Naive thymus-derived CD4-positive, alpha-beta T cell (primary cell): ENCODE measurements around the gene CREG1. TPM values are rescaled to one million over a fixed set of nuclear protein-coding genes. Genes with fewer than 3 reads are reported as not detected.

Experiments
- ATAC-seq: fragments of 150-1000 bp; cut with Tn5 transposase; 2 replicates; pipeline ENCODE4 v1.10.0; 2021; ENCODE audit warnings: mild to moderate bottlenecking, moderate library complexity
- CTCF ChIA-PET: fragments of 350-600 bp; sonication (Branson Sonifier 250); formaldehyde crosslinking; loops from one replicate; lab custom pipeline; 2021; ENCODE audit warnings: antibody characterized with exemption; lab: Charles Lee
- POLR2A ChIA-PET: fragments of 350-600 bp; sonication (Branson Sonifier 250); formaldehyde crosslinking; loops from one replicate; lab custom pipeline; 2021; ENCODE audit warnings: antibody characterized with exemption, inconsistent platforms; lab: Charles Lee
- DNase-seq, 9 donors: peaks; one replicate each; pipeline versions ENCODE4 v3.0.0 to v3.0.0-alpha.2; 2020 to 2022; ENCODE audit warnings: mixed read lengths in 1 of 9
- H3K27ac ChIP-seq: one replicate; pipeline ENCODE4 v1.7.0; 2013; ENCODE audit warnings: mild to moderate bottlenecking, low read depth, low read length, moderate library complexity
- H3K27me3 ChIP-seq, 2 donors: one replicate each; pipeline ENCODE4 v1.7.0; 2013; ENCODE audit warnings: low read length in 2 of 2, mild to moderate bottlenecking in 2 of 2, moderate library complexity in 2 of 2; ENCODE audit not compliant: control insufficient read depth in 2 of 2, insufficient read depth in 2 of 2
- H3K36me3 ChIP-seq, 3 experiments: 1 replicate in 2 of 3; 2 replicates in 1 of 3; pipeline ENCODE4 v1.7.0; 2013; ENCODE audit warnings: low read length in 3 of 3, mild to moderate bottlenecking in 3 of 3, moderate library complexity in 1 of 3; ENCODE audit not compliant: insufficient read depth in 3 of 3, control insufficient read depth in 2 of 3
- H3K4me1 ChIP-seq, 2 donors: one replicate each; pipeline ENCODE4 v1.7.0; 2013; ENCODE audit warnings: low read length in 2 of 2, mild to moderate bottlenecking in 2 of 2, moderate library complexity in 1 of 2; ENCODE audit not compliant: control insufficient read depth in 2 of 2, insufficient read depth in 2 of 2
- H3K4me3 ChIP-seq: 2 replicates; pipeline ENCODE4 v1.7.0; 2013; ENCODE audit warnings: mild to moderate bottlenecking, low read length
- H3K9me3 ChIP-seq, 3 experiments: 1 replicate in 2 of 3; 2 replicates in 1 of 3; pipeline ENCODE4 v1.7.0; 2013; ENCODE audit warnings: low read length in 3 of 3; ENCODE audit not compliant: control insufficient read depth in 2 of 3
- H3K27ac Mint-ChIP-seq, 9 donors: one replicate each; pipeline ENCODE4 v1.8.0; 2020 to 2022; ENCODE audit warnings: mixed read lengths in 9 of 9, mild to moderate bottlenecking in 8 of 9, moderate library complexity in 5 of 9, inconsistent platforms in 2 of 9
- H3K27me3 Mint-ChIP-seq, 5 donors: one replicate each; pipeline ENCODE4 v1.8.0; 2021 to 2022; ENCODE audit warnings: mixed read lengths in 5 of 5, mild to moderate bottlenecking in 1 of 5
- H3K36me3 Mint-ChIP-seq, 5 donors: one replicate each; pipeline ENCODE4 v1.8.0; 2020 to 2022; ENCODE audit warnings: mixed read lengths in 5 of 5, mild to moderate bottlenecking in 3 of 5, inconsistent platforms in 1 of 5
- H3K4me1 Mint-ChIP-seq, 7 donors: one replicate each; pipeline ENCODE4 v1.8.0; 2020 to 2022; ENCODE audit warnings: mixed read lengths in 7 of 7, mild to moderate bottlenecking in 3 of 7, inconsistent platforms in 1 of 7
- H3K4me3 Mint-ChIP-seq, 10 donors: one replicate each; pipeline ENCODE4 v1.8.0; 2020 to 2022; ENCODE audit warnings: mild to moderate bottlenecking in 10 of 10, mixed read lengths in 10 of 10, moderate library complexity in 6 of 10, inconsistent platforms in 2 of 10
- H3K9me3 Mint-ChIP-seq, 11 donors: one replicate each; pipeline ENCODE4 v1.8.0; 2020 to 2022; ENCODE audit warnings: mixed read lengths in 11 of 11, mild to moderate bottlenecking in 4 of 11, inconsistent platforms in 1 of 11, moderate library complexity in 1 of 11
- intact Hi-C, 2 donors: fragments of 100-400 bp; cut with micrococcal nuclease; formaldehyde crosslinking; loops; one replicate each; pipeline ENCODE4 v1.15.1; 2023
- polyA plus RNA-seq, 2 donors: library from polyadenylated mRNA; unstranded; fragments of 300-500 nt; fragmentation: Illumina TruSeq; gene quantifications; one replicate each; pipeline ENCODE4 v1.2.3, GENCODE V29; 2021
- total RNA-seq, 6 experiments: library from RNA in 5 of 6; stranded (reverse) in 5 of 6; gene quantifications; 1 replicate in 5 of 6; 2 replicates in 1 of 6; pipeline ENCODE4 v1.2.3 and lab custom pipeline; 2021 to 2026

The CREG1 gene
- total and polyA plus RNA-seq, 7 experiments from 2014 or later: 10.6 to 40.6 (median 23.4) TPM

GRCh38 chr1:167567663-167568062 is 14.1 kb upstream of the CREG1 start:
- peaks cover 0 to 7% (median 0%) of the 10 kb centered on the region in 7 donors for H3K4me1 Mint-ChIP-seq

GRCh38 chr1:167566766-167567165 is 13.2 kb upstream of the CREG1 start:
- Histone ChIP-seq H3K27ac (no peak overlapping the region), H3K4me1 (no peaks in the 10 kb centered on the region), H3K9me3 (no peaks in the 10 kb centered on the region), H3K27me3 (no peaks in the 10 kb centered on the region), H3K4me3 (no peak overlapping the region), H3K36me3 (no peaks in the 10 kb centered on the region)
- Mint-ChIP-seq H3K27me3 (peaks cover 0 to 8% (median 0%) of the 10 kb centered on the region in 5 donors), H3K36me3 (no peaks in the 10 kb centered on the region), H3K9me3 (peaks cover 0 to 2% (median 0%) of the 10 kb centered on the region in 11 donors), H3K4me3 (no peak overlapping the region), H3K4me1 (peaks cover 0 to 7% (median 0%) of the 10 kb centered on the region in 7 donors), H3K27ac (no peak overlapping the region)
- intact Hi-C loops: no loop called here
- ChIA-PET CTCF (no interaction called here), POLR2A (no interaction called here)
- no peak for ATAC-seq
- no peak for DNase-seq

More at GRCh38 chr1:167567663-167568062, 14.1 kb upstream of the CREG1 start:
- CTCF ChIA-PET: no interaction called here
- Histone ChIP-seq H3K36me3 (no peaks in the 10 kb centered on the region), H3K4me3 (no peak overlapping the region), H3K4me1 (no peaks in the 10 kb centered on the region), H3K9me3 (no peaks in the 10 kb centered on the region), H3K27ac (no peak overlapping the region), H3K27me3 (no peaks in the 10 kb centered on the region)
- Mint-ChIP-seq H3K9me3 (peaks cover 0 to 2% (median 0%) of the 10 kb centered on the region in 11 donors), H3K4me3 (no peak overlapping the region), H3K27ac (no peak overlapping the region), H3K27me3 (peaks cover 0 to 8% (median 4%) of the 10 kb centered on the region in 5 donors), H3K36me3 (no peaks in the 10 kb centered on the region)
- POLR2A ChIA-PET: no interaction called here
- no peak for DNase-seq
- intact Hi-C loops: no loop called here
- ATAC-seq: no peak

DNA sequence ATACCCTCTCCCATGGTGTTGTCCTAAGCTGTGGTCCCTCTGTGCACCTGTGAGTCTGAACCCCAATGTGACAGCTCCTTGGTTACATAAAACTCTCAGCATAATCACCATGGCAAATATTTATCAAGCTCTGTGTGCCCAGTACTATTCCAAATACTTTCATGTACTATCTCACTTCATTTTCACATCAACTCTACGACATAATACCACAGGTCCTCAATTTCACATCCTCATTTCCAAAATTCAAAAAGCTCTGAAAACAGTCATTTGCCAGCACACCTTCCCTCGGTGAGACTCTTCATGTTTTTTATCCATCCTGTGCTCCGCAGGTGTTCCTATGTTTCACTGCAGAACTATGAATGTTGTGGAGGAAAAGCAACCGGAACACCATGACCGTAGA is 12.4 kb upstream of the CREG1 start:
- H3K4me1 Mint-ChIP-seq: peaks cover 0 to 7% (median 0%) of the 10 kb centered on the region in 7 donors
- H3K4me1 ChIP-seq: no peaks in the 10 kb centered on the region
- ATAC-seq: no peak
- POLR2A ChIA-PET: interaction anchor here (0.6 kb wide), 1 partner anchor 24 kb away, joined by 3 read pairs; no protein-coding TSS in a partner anchor
- no peaks in the 10 kb centered on the region for H3K9me3 Mint-ChIP-seq
- peaks cover 0 to 8% (median 0%) of the 10 kb centered on the region in 5 donors for H3K27me3 Mint-ChIP-seq
- no peak overlapping the region for H3K4me3 ChIP-seq
- no peaks in the 10 kb centered on the region for H3K36me3 Mint-ChIP-seq
- no peaks in the 10 kb centered on the region for H3K27me3 ChIP-seq
- no peak overlapping the region for H3K27ac Mint-ChIP-seq
- CTCF ChIA-PET: interaction anchor here (1.5 kb wide), 1 partner anchor 35 kb away, joined by 3 read pairs; no protein-coding TSS in a partner anchor
- intact Hi-C loops: no loop called here
- no peaks in the 10 kb centered on the region for H3K36me3 ChIP-seq
- no peak for DNase-seq
- no peak overlapping the region for H3K27ac ChIP-seq
- no peaks in the 10 kb centered on the region for H3K9me3 ChIP-seq
- H3K4me3 Mint-ChIP-seq: no peak overlapping the region

GRCh38 chr1:167564612-167565270 is 11.2 kb upstream of the CREG1 start:
- DNase-seq (no peak), ATAC-seq (no peak)
- Histone ChIP-seq H3K4me1 (no peaks in the 10 kb centered on the region), H3K9me3 (no peaks in the 10 kb centered on the region), H3K27me3 (no peaks in the 10 kb centered on the region), H3K27ac (no peak overlapping the region), H3K4me3 (no peak overlapping the region), H3K36me3 (no peaks in the 10 kb centered on the region)
- intact Hi-C loops: no loop called here
- H3K4me1 Mint-ChIP-seq: peaks cover 0 to 7% (median 0%) of the 10 kb centered on the region in 7 donors
- H3K36me3 Mint-ChIP-seq: no peaks in the 10 kb centered on the region
- no peak overlapping the region for H3K27ac Mint-ChIP-seq
- H3K9me3 Mint-ChIP-seq: no peaks in the 10 kb centered on the region
- H3K27me3 Mint-ChIP-seq: peaks cover 0 to 8% (median 0%) of the 10 kb centered on the region in 5 donors
- ChIA-PET CTCF (interaction anchor here (0.6 to 1.6 kb wide), 5 partner anchors 11 to 72 kb away, joined by 3 to 7 read pairs (median 3); partner anchors contain the start of gene CREG1), POLR2A (interaction anchor here (0.6 to 1.0 kb wide), 3 partner anchors 11 to 663 kb away, joined by 3 read pairs; partner anchors contain the start of gene CREG1)
- no peak overlapping the region for H3K4me3 Mint-ChIP-seq

DNA sequence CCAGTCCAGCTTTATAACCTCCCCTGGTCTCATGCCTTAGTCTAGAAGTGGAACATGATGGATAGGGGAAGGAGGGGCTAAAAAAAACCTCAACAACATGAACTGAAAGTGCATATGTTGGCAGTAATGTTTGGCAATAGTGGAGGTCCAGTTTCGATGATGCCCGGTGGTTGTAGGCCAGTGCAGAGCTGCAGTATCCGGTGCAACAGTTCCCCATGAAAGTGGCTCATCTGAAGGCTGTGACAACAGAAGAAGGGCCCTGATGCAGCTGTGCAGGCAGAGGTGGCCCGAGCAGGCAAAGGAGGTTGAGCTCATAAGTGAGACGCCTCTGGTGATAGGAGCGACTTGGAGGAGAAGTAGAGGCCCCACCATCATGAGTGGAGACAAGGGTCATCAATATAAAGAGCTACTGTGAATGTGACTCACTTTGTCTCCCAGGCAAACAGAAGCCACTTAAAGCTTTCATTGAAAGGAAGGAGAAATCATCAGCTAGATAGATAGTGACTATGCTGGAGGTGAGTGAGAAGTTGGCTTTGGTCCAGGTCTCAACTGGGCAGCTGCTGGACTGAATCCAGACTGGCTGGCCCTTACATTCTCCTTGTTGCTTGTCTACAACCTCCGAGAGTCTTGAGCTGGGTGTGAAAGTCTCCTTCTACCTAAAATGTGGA is 10.2 kb upstream of the CREG1 start:
- H3K36me3 Mint-ChIP-seq: no peaks in the 10 kb centered on the region
- Histone ChIP-seq H3K36me3 (no peaks in the 10 kb centered on the region), H3K4me1 (no peaks in the 10 kb centered on the region), H3K4me3 (no peak overlapping the region), H3K27me3 (no peaks in the 10 kb centered on the region), H3K27ac (no peak overlapping the region), H3K9me3 (no peaks in the 10 kb centered on the region)
- peaks cover 0 to 7% (median 0%) of the 10 kb centered on the region in 7 donors for H3K4me1 Mint-ChIP-seq
- H3K9me3 Mint-ChIP-seq: peaks cover 0 to 2% (median 0%) of the 10 kb centered on the region in 11 donors
- H3K27ac Mint-ChIP-seq: no peak overlapping the region
- peaks cover 0 to 3% (median 0%) of the 10 kb centered on the region in 5 donors for H3K27me3 Mint-ChIP-seq
- ChIA-PET CTCF (interaction anchor here (0.8 to 1.6 kb wide), 3 partner anchors 10 to 23 kb away, joined by 4 to 7 read pairs (median 5); partner anchors contain the start of gene CREG1), POLR2A (interaction anchor here (0.6 to 1.4 kb wide), 2 partner anchors 10 to 661 kb away, joined by 3 read pairs; partner anchors contain the start of gene CREG1)
- DNase-seq: no peak
- intact Hi-C loops: no loop called here
- H3K4me3 Mint-ChIP-seq: no peak overlapping the region
- ATAC-seq: peak; percentile 81

DNA sequence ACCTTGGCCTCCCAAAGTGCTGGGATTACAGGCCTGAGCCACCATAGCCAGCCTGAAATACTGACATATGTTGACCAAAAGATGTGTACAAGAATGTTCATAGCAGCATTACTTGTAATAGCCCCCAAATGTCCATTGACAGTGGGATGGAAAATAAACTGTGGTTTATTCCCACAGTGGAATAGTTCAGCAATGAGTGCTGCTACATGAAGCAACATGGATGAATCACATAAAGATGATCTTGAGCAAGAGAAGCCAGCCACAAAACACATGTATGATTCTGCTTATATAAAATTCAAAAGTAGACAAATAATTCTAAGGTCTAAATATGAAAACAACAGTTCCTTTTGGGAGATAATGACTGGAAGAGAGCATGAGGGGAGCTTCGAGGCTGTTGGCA is 9.1 kb upstream of the CREG1 start:
- peaks cover 0 to 2% (median 0%) of the 10 kb centered on the region in 11 donors for H3K9me3 Mint-ChIP-seq
- H3K27me3 Mint-ChIP-seq: peaks cover 0 to 3% (median 0%) of the 10 kb centered on the region in 5 donors
- no peak overlapping the region for H3K27ac Mint-ChIP-seq
- Histone ChIP-seq H3K27ac (no peak overlapping the region), H3K36me3 (no peaks in the 10 kb centered on the region), H3K9me3 (no peaks in the 10 kb centered on the region), H3K4me1 (no peaks in the 10 kb centered on the region), H3K4me3 (no peak overlapping the region), H3K27me3 (no peaks in the 10 kb centered on the region)
- no peak for DNase-seq
- H3K36me3 Mint-ChIP-seq: no peaks in the 10 kb centered on the region
- peaks cover 0 to 7% (median 0%) of the 10 kb centered on the region in 7 donors for H3K4me1 Mint-ChIP-seq
- ATAC-seq: no peak
- intact Hi-C loops: no loop called here
- H3K4me3 Mint-ChIP-seq: no peak overlapping the region
- ChIA-PET CTCF (no interaction called here), POLR2A (interaction anchor here (1.4 kb wide), 1 partner anchor 9 kb away, joined by 3 read pairs; the partner anchor contains the start of gene CREG1)
